ENCODE measurements around the gene TTL. TPM values are rescaled to one million over a fixed set of nuclear protein-coding genes. Genes with fewer than 3 reads are reported as not detected.

The TTL gene
- total and polyA plus RNA-seq, 4 donors: 3.6 to 9.5 (median 7.1) TPM

- Histone ChIP-seq H3K27me3 (ENCODE audit: control insufficient read depth in 4 of 4, insufficient read depth in 4 of 4, low read length in 3 of 4) (no peaks in the 10 kb centered on the region), H3K36me3 (ENCODE audit: control insufficient read depth in 4 of 4, insufficient read depth in 3 of 4, low read depth in 1 of 4, low read length in 3 of 4) (peaks cover 7 to 36% (median 21%) of the 10 kb centered on the region in 4 donors), H3K9me3 (ENCODE audit: control insufficient read depth in 4 of 4, low read length in 3 of 4) (no peaks in the 10 kb centered on the region), H3K4me3 (ENCODE audit: low read depth in 1 of 3, low read length in 3 of 3) (no peak overlapping the region), H3K4me1 (ENCODE audit: control insufficient read depth in 4 of 4, insufficient read depth in 4 of 4, low read length in 3 of 4) (peaks cover 7 to 28% (median 16%) of the 10 kb centered on the region in 4 donors), H3K27ac (ENCODE audit: low read depth in 1 of 2, low read length in 2 of 2) (peak overlapping the region; percentile 40 to 60), H3K9ac (ENCODE audit: low read depth in 1 of 2, low read length in 2 of 2) (no peak overlapping the region)
- no peak for DNase-seq (ENCODE audit: low spot score)
- TF ChIP-seq HNF4G (IDR thresholded peaks at IDR 0.05) (no peak), ATF3 (IDR thresholded peaks at IDR 0.05) (no peak), EGR1 (IDR thresholded peaks at IDR 0.05; ENCODE audit: low read depth in 2 of 2) (no peak), RXRA (IDR thresholded peaks at IDR 0.05) (peak; percentile 41 to 72), SP1 (IDR thresholded peaks at IDR 0.05) (peak; percentile 46), FOXA2 (IDR thresholded peaks at IDR 0.05) (no peak), JUND (IDR thresholded peaks at IDR 0.05) (peak; percentile 18 to 36), TAF1 (conservative IDR thresholded peaks at IDR 0.05) (no peak), NR2F2 (IDR thresholded peaks at IDR 0.05) (no peak), HNF4A (conservative IDR thresholded peaks at IDR 0.05) (peak; percentile 46 to 64), REST (IDR thresholded peaks at IDR 0.05) (no peak), RAD21 (IDR thresholded peaks at IDR 0.05) (peak; percentile 21 to 39), GABPA (IDR thresholded peaks at IDR 0.05 in 1 of 2, conservative IDR thresholded peaks at IDR 0.05 in 1 of 2) (peak in 1 of 2 donors; percentile 68), MAX (IDR thresholded peaks at IDR 0.05) (peak; percentile 84), ZBTB33 (IDR thresholded peaks at IDR 0.05) (no peak), YY1 (IDR thresholded peaks at IDR 0.05) (peak; percentile 68), CTCF (IDR thresholded peaks at IDR 0.05; ENCODE audit: low read depth, low read length, missing input control) (no peak), FOXA1 (IDR thresholded peaks at IDR 0.05) (no peak)
- 41% methylated on average over 4 of the region's 4 CpGs for WGBS
Measured at GRCh38 chr2:112547333-112547732, 65.4 kb downstream of the TTL start.
